ENCODE measurements around the gene CNN2. TPM values are rescaled to one million over a fixed set of nuclear protein-coding genes. Genes with fewer than 3 reads are reported as not detected.

Gene CNN2
- total and polyA plus RNA-seq, 2 of the 13 experiments (the other 11 are each of a cell fraction or from before 2014, with no cell fraction given), result 63.6 to 70.0 TPM

DNA sequence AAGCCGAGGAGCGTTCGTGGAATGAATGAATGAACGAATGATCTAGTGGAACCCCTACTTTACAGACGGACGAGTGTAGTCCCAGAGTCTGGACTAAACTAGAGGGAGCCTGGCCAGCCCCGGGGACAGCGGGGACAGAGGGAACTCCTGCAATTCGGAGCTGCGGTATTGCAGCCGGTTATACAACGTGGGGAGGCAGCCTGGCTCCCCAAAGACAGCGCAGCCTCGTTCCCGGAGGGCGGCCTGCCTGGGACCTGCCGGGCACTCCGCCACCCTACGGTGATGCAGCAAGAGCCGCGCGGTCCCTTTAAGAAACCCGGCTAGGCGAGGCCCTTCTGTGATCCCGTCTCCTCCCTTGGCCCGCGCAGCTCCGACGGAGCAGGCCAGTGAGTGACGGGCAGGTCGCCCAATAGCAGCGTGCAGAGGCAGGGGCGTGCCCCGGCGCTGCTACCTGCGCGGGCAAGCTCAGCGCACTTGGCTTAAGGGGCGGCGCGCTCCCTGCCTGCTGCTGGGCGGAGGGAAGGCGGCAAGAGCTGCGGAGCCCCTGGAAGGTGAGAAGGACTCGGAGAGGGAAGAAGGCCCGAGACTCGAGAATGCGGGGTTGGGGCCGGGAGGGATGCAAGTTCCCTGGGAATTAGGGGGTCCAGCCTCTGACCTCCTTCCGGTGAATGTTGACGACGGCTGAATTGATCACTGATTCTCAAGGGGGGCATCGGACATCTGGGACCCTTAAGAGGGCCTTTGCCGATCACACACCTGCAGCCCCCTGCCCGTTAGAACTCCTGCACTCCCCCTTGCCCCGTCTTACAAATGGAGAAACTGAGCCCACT, 13.5 kb downstream of the CNN2 start, which contains the start of gene ABCA7 (continued):
- TF ChIP-seq PRDM10 (CRISPR knock-in tag; IDR thresholded peaks at IDR 0.05; ENCODE audit: low read depth) (0 out of 2 replicates have a peak, but pooled peaks have one; percentile 49), E2F5 (CRISPR knock-in tag; conservative IDR thresholded peaks at IDR 0.05) (peak; percentile 65), CCAR2 (optimal IDR thresholded peaks at IDR 0.05; ENCODE audit: low read depth, low read length) (no peak), NR2C2 (CRISPR knock-in tag; IDR thresholded peaks at IDR 0.05; ENCODE audit: borderline replicate concordance) (no peak), ZBTB8A (CRISPR knock-in tag; IDR thresholded peaks at IDR 0.05; ENCODE audit: borderline replicate concordance, low read depth) (no peak), HNF4A (CRISPR knock-in tag; IDR thresholded peaks at IDR 0.05) (no peak), FOXJ3 (CRISPR knock-in tag; IDR thresholded peaks at IDR 0.05; ENCODE audit: borderline replicate concordance) (no peak), FOXK2 (IDR thresholded peaks at IDR 0.05) (no peak), TFE3 (CRISPR knock-in tag; IDR thresholded peaks at IDR 0.05) (no peak), CBFB (CRISPR knock-in tag; IDR thresholded peaks at IDR 0.05) (0 out of 2 replicates have a peak, but pooled peaks have one; percentile 28), FOXP4 (CRISPR knock-in tag; IDR thresholded peaks at IDR 0.05) (no peak), ZNF24 (IDR thresholded peaks at IDR 0.05) (peak; percentile 78), ATRX (CRISPR knock-in tag; IDR thresholded peaks at IDR 0.05; ENCODE audit: borderline replicate concordance) (no peak), ZNF7 (CRISPR knock-in tag; IDR thresholded peaks at IDR 0.05) (no peak), SP5 (CRISPR knock-in tag; IDR thresholded peaks at IDR 0.05; ENCODE audit: borderline replicate concordance, low read depth) (peak; percentile 51; the same call in 1 of the 2 replicates), ZBTB26 (CRISPR knock-in tag; IDR thresholded peaks at IDR 0.05; ENCODE audit: borderline replicate concordance) (peak; percentile 59; the same call in 1 of the 2 replicates), FOXK1 (CRISPR knock-in tag; IDR thresholded peaks at IDR 0.05; ENCODE audit: borderline replicate concordance, low read depth) (peak; percentile 49; the same call in 1 of the 2 replicates)
- TF ChIP-seq, protein P1, sequence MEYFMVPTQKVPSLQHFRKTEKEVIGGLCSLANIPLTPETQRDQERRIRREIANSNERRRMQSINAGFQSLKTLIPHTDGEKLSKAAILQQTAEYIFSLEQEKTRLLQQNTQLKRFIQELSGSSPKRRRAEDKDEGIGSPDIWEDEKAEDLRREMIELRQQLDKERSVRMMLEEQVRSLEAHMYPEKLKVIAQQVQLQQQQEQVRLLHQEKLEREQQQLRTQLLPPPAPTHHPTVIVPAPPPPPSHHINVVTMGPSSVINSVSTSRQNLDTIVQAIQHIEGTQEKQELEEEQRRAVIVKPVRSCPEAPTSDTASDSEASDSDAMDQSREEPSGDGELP (IDR thresholded peaks at IDR 0.05; ENCODE audit: borderline replicate concordance, low read depth), result peak; percentile 50; the same call in 1 of the 2 replicates

All from HepG2 (cell line).